ENCODE results near the gene CELSR1.

Gene CELSR1

GRCh38 chr22:46425016-46425415, 112.4 kb downstream of the CELSR1 start:
- DNase-seq (ENCODE audit: low read depth in 3 of 3) = no peak

GRCh38 chr22:46424496-46424895, 112.9 kb downstream of the CELSR1 start:
- DNase-seq (ENCODE audit: low read depth in 3 of 3) = no peak

- no peak for DNase-seq (ENCODE audit: low read depth in 3 of 3)
These were observed 114.5 kb downstream of the CELSR1 start for GRCh38 chr22:46422896-46423295.

GRCh38 chr22:46421267-46421666, 116.2 kb downstream of the CELSR1 start:
- DNase-seq (ENCODE audit: low read depth in 3 of 3) = no peak

GRCh38 chr22:46419754-46420571, 117.5 kb downstream of the CELSR1 start:
- no peak for DNase-seq (ENCODE audit: low read depth in 3 of 3)

GRCh38 chr22:46418827-46419226, 118.6 kb downstream of the CELSR1 start:
- DNase-seq (ENCODE audit: low read depth in 3 of 3) = no peak

GRCh38 chr22:46417769-46418168, 119.7 kb downstream of the CELSR1 start:
- no peak for DNase-seq (ENCODE audit: low read depth in 3 of 3)

- no peak for DNase-seq (ENCODE audit: low read depth in 3 of 3)
These were observed 120.4 kb downstream of the CELSR1 start for GRCh38 chr22:46416891-46417580.

GRCh38 chr22:46416520-46416871, 120.9 kb downstream of the CELSR1 start:
- no peak for DNase-seq (ENCODE audit: low read depth in 3 of 3)

- DNase-seq (ENCODE audit: low read depth in 3 of 3) = no peak
These were observed 121.5 kb downstream of the CELSR1 start for GRCh38 chr22:46415776-46416519.

GRCh38 chr22:46414704-46415103, 122.7 kb downstream of the CELSR1 start:
- DNase-seq (ENCODE audit: low read depth in 3 of 3) = no peak

- DNase-seq (ENCODE audit: low read depth in 3 of 3) = no peak
These were observed 123.6 kb downstream of the CELSR1 start for GRCh38 chr22:46413725-46414379.

GRCh38 chr22:46411347-46411746, 126.1 kb downstream of the CELSR1 start:
- DNase-seq (ENCODE audit: low read depth in 3 of 3) = no peak

GRCh38 chr22:46410291-46410808, 127.1 kb downstream of the CELSR1 start:
- DNase-seq (ENCODE audit: low read depth in 3 of 3) = no peak

GRCh38 chr22:46409631-46410210, 127.7 kb downstream of the CELSR1 start:
- no peak for DNase-seq (ENCODE audit: low read depth in 3 of 3)

GRCh38 chr22:46408568-46409506, 128.6 kb downstream of the CELSR1 start:
- DNase-seq (ENCODE audit: low read depth in 3 of 3) = no peak

- DNase-seq (ENCODE audit: low read depth in 3 of 3) = no peak
These were observed 129.7 kb downstream of the CELSR1 start for GRCh38 chr22:46407748-46408147.

- DNase-seq (ENCODE audit: low read depth in 3 of 3) = no peak
These were observed 130.6 kb downstream of the CELSR1 start for GRCh38 chr22:46406791-46407190.

- no peak for DNase-seq (ENCODE audit: low read depth in 3 of 3)
These were observed 131.1 kb downstream of the CELSR1 start for GRCh38 chr22:46406349-46406748.

GRCh38 chr22:46405901-46406300, 131.5 kb downstream of the CELSR1 start:
- DNase-seq (ENCODE audit: low read depth in 3 of 3) = no peak
